HL-60 (cell line): ENCODE data around the gene CDC42EP3.

Source experiments
- POLR2AphosphoS5 ChIP-seq: IDR thresholded peaks from 2 replicates; pipeline ENCODE4 v1.6.1; 2012; ENCODE audit warnings: low read depth
- TF ChIP-seq, protein P1 (sequence below): IDR thresholded peaks from one replicate; pipeline ENCODE4 v1.5.1; 2011; ENCODE audit warnings: low read length, control low read depth, inconsistent platforms; ENCODE audit not compliant: insufficient read depth

DNA sequence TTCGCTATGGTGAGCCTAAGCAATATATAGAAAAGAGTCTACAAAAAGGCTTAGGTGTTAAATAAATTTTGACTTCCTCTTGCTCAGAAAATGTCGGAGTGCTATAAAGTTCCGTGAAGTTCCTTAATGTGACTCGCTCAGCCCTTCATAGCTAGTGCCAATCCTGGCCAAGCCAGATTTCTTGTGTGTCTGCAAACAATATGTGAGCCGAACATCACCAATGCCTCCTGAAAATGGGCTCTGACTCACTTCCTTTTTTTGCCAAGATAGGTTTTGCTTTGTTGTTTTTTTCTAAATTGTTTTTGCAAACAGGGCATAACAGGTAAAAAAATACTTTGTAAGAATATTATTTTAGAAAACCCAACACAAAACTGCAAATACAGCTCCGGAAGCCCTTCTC, 26.1 kb downstream of the CDC42EP3 start:
- TF ChIP-seq, protein P1, sequence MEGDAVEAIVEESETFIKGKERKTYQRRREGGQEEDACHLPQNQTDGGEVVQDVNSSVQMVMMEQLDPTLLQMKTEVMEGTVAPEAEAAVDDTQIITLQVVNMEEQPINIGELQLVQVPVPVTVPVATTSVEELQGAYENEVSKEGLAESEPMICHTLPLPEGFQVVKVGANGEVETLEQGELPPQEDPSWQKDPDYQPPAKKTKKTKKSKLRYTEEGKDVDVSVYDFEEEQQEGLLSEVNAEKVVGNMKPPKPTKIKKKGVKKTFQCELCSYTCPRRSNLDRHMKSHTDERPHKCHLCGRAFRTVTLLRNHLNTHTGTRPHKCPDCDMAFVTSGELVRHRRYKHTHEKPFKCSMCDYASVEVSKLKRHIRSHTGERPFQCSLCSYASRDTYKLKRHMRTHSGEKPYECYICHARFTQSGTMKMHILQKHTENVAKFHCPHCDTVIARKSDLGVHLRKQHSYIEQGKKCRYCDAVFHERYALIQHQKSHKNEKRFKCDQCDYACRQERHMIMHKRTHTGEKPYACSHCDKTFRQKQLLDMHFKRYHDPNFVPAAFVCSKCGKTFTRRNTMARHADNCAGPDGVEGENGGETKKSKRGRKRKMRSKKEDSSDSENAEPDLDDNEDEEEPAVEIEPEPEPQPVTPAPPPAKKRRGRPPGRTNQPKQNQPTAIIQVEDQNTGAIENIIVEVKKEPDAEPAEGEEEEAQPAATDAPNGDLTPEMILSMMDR = no peak
- TF ChIP-seq POLR2AphosphoS5 = no peak
